ENCODE data around the gene ZNF304. TPM values are rescaled to one million over a fixed set of nuclear protein-coding genes. Genes with fewer than 3 reads are reported as not detected.

ZNF304 gene
- total and polyA plus RNA-seq, 2 experiments from 2014 or later: 3.0 to 6.9 TPM

DNA sequence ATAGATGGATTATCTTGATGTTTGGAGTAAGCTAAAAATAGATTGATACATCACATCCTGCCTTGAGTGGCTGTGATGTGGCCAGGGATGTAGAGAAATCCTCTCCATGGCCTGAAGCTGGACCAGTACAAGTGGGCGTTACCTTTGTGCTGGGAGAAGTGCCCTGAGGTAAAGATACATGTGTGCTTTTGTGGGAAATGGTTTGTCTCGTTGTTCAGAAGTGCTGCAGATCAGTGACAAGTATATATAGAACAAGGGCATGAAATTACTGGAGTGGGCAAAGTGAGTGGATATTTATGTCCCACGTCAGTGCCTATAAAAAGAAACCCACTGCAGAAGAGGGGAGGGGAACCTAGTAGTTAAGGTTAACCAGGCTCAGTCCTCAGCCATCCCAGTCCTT is 12.2 kb upstream of the ZNF304 start:
- Histone ChIP-seq H3K4me1 (ENCODE audit: insufficient read depth) (no peaks in the 10 kb centered on the region), H3K4me3 (no peak overlapping the region), H3K27ac (no peak overlapping the region), H3K79me2 (no peaks in the 10 kb centered on the region), H3K9me3 (ENCODE audit: low read depth) (no peaks in the 10 kb centered on the region), H4K20me1 (ENCODE audit: insufficient read depth, poor library complexity, severe bottlenecking) (no peaks in the 10 kb centered on the region), H2AFZ (no peak overlapping the region), H3K27me3 (peaks cover 2% of the 10 kb centered on the region), H3K9me2 (replicated peaks; ENCODE audit: insufficient read depth) (no peaks in the 10 kb centered on the region), H3K36me3 (replicated peaks; ENCODE audit: insufficient read depth, low read depth) (no peaks in the 10 kb centered on the region), H3K4me2 (no peak overlapping the region)
- no peak for DNase-seq (ENCODE audit: low spot score)
- no peak for TF ChIP-seq EZH2phosphoT487 (IDR thresholded peaks at IDR 0.05; ENCODE audit: low read depth, severe bottlenecking, unreplicated experiment)
- no peak for TF ChIP-seq EZH2 (IDR thresholded peaks at IDR 0.05; ENCODE audit: borderline replicate concordance)
- TF ChIP-seq, protein P1, sequence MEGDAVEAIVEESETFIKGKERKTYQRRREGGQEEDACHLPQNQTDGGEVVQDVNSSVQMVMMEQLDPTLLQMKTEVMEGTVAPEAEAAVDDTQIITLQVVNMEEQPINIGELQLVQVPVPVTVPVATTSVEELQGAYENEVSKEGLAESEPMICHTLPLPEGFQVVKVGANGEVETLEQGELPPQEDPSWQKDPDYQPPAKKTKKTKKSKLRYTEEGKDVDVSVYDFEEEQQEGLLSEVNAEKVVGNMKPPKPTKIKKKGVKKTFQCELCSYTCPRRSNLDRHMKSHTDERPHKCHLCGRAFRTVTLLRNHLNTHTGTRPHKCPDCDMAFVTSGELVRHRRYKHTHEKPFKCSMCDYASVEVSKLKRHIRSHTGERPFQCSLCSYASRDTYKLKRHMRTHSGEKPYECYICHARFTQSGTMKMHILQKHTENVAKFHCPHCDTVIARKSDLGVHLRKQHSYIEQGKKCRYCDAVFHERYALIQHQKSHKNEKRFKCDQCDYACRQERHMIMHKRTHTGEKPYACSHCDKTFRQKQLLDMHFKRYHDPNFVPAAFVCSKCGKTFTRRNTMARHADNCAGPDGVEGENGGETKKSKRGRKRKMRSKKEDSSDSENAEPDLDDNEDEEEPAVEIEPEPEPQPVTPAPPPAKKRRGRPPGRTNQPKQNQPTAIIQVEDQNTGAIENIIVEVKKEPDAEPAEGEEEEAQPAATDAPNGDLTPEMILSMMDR (IDR thresholded peaks at IDR 0.05; ENCODE audit: poor library complexity): no peak
- WGBS (ENCODE audit: low lambda C conversion rate, missing lambda C conversion rate): 68% methylated on average over 3 of the region's 3 CpGs

DNA sequence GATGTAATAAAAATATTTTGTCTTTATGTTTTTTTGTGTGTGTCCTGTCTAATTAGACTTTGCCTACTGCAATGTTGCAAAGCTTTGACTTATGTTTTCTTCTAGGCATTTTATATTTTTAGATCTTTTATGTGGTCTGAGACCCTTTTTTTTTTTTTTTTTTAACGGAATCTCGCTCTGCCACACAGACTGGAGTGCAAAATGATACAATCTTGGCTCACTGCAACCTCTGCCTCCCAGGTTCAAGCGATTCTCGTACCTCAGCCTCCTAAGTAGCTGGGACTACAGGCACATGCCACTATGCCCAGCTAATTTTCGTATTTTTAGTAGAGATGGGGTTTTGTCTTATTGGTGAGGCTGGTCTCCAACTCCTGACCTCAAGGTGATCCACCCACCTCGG is 8.5 kb upstream of the ZNF304 start:
- Histone ChIP-seq H3K36me3 (replicated peaks; ENCODE audit: insufficient read depth, low read depth) (no peaks in the 10 kb centered on the region), H3K4me3 (no peak overlapping the region), H2AFZ (no peak overlapping the region), H3K79me2 (no peaks in the 10 kb centered on the region), H3K27me3 (peaks cover 12% of the 10 kb centered on the region), H3K4me2 (no peak overlapping the region), H3K9me2 (replicated peaks; ENCODE audit: insufficient read depth) (no peaks in the 10 kb centered on the region), H4K20me1 (ENCODE audit: insufficient read depth, poor library complexity, severe bottlenecking) (no peaks in the 10 kb centered on the region), H3K4me1 (ENCODE audit: insufficient read depth) (no peaks in the 10 kb centered on the region), H3K27ac (no peak overlapping the region), H3K9me3 (ENCODE audit: low read depth) (no peaks in the 10 kb centered on the region)
- no peak for DNase-seq (ENCODE audit: low spot score)
- 82% methylated on average over 6 of the region's 6 CpGs for WGBS (ENCODE audit: low lambda C conversion rate, missing lambda C conversion rate)
- TF ChIP-seq, protein P1 (IDR thresholded peaks at IDR 0.05; ENCODE audit: poor library complexity): no peak
- no peak for TF ChIP-seq EZH2 (IDR thresholded peaks at IDR 0.05; ENCODE audit: borderline replicate concordance)
- TF ChIP-seq EZH2phosphoT487 (IDR thresholded peaks at IDR 0.05; ENCODE audit: low read depth, severe bottlenecking, unreplicated experiment): no peak

DNA sequence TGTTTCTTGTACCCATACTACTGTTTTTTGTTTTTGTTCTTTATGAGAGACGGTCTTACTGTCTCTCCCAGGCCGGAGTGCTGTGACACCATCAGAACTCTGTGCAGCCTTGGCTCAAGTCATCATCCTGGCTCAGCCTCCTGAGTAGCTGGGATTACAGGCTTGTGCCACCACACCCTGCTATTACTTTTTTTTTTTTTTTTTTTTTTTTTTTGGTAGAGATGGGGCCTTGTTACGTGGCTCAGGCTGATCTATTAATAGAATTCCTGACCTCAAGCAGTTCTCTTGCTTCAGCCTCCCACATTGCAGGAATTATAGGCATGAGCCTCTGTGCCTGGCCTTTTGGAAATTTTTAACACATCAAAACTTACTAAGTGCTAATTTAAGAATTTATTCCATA is 2.9 kb upstream of the ZNF304 start:
- H4K20me1 ChIP-seq (ENCODE audit: insufficient read depth, poor library complexity, severe bottlenecking): no peaks in the 10 kb centered on the region
- H3K4me2 ChIP-seq: no peak overlapping the region
- TF ChIP-seq, protein P1 (IDR thresholded peaks at IDR 0.05; ENCODE audit: poor library complexity): no peak
- no peak for TF ChIP-seq EZH2 (IDR thresholded peaks at IDR 0.05; ENCODE audit: borderline replicate concordance)
- TF ChIP-seq EZH2phosphoT487 (IDR thresholded peaks at IDR 0.05; ENCODE audit: low read depth, severe bottlenecking, unreplicated experiment): no peak
- 70% methylated on average over 3 of the region's 3 CpGs for WGBS (ENCODE audit: low lambda C conversion rate, missing lambda C conversion rate)
- H3K79me2 ChIP-seq: peaks cover 19% of the 10 kb centered on the region
- no peak overlapping the region for H2AFZ ChIP-seq
- H3K9me3 ChIP-seq (ENCODE audit: low read depth): no peaks in the 10 kb centered on the region
- peaks cover 12% of the 10 kb centered on the region for H3K27me3 ChIP-seq
- H3K36me3 ChIP-seq (replicated peaks; ENCODE audit: insufficient read depth, low read depth): no peaks in the 10 kb centered on the region
- H3K27ac ChIP-seq: no peak overlapping the region
- no peaks in the 10 kb centered on the region for H3K9me2 ChIP-seq (replicated peaks; ENCODE audit: insufficient read depth)
- DNase-seq (ENCODE audit: low spot score): no peak
- H3K4me1 ChIP-seq (ENCODE audit: insufficient read depth): peaks cover 12% of the 10 kb centered on the region
- H3K4me3 ChIP-seq: no peak overlapping the region

DNA sequence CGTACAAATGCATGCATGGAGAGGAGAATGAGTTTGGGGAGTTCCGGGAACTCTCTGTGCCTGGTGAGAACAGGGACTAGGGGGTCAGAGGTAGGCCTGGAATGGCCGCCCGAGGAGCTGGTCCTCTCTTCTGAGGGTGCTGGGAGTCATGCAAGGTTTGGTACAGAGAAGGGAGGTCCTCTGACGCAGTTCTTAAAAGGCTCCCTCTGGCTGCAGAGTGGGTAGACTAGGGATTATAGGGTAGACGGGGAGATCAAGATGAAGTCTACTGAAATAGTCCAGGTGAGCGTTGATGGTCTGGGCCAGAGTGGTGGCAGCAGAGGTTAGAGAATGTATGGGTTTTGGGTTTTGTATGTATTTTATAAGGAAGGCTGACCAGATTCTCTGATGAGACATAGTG is 796 bp downstream of the ZNF304 start:
- no peaks in the 10 kb centered on the region for H3K9me3 ChIP-seq (ENCODE audit: low read depth)
- H3K4me2 ChIP-seq: peak overlapping the region; percentile 98
- no peaks in the 10 kb centered on the region for H3K9me2 ChIP-seq (replicated peaks; ENCODE audit: insufficient read depth)
- H2AFZ ChIP-seq: peak overlapping the region; percentile 66
- no peaks in the 10 kb centered on the region for H3K36me3 ChIP-seq (replicated peaks; ENCODE audit: insufficient read depth, low read depth)
- WGBS (ENCODE audit: low lambda C conversion rate, missing lambda C conversion rate): 34% methylated on average over 7 of the region's 7 CpGs
- H3K27ac ChIP-seq: peak overlapping the region; percentile 88
- H3K79me2 ChIP-seq: peaks cover 29% of the 10 kb centered on the region
- DNase-seq (ENCODE audit: low spot score): peak; percentile 13
- H3K27me3 ChIP-seq: no peaks in the 10 kb centered on the region
- TF ChIP-seq EZH2 (IDR thresholded peaks at IDR 0.05; ENCODE audit: borderline replicate concordance) (no peak), EZH2phosphoT487 (IDR thresholded peaks at IDR 0.05; ENCODE audit: low read depth, severe bottlenecking, unreplicated experiment) (no peak)
- TF ChIP-seq, protein P1 (IDR thresholded peaks at IDR 0.05; ENCODE audit: poor library complexity): no peak
- H3K4me3 ChIP-seq: peak overlapping the region; percentile 85
- H4K20me1 ChIP-seq (ENCODE audit: insufficient read depth, poor library complexity, severe bottlenecking): no peaks in the 10 kb centered on the region
- peaks cover 12% of the 10 kb centered on the region for H3K4me1 ChIP-seq (ENCODE audit: insufficient read depth)
